HepG2 (cell line): ENCODE results near the gene MFAP4. TPM values are rescaled to one million over a fixed set of nuclear protein-coding genes. Genes with fewer than 3 reads are reported as not detected.

Experiments
- ATF1 ChIP-seq: IDR thresholded peaks from 2 replicates; pipeline ENCODE4 v1.6.1; 2016; ENCODE audit warnings: mild to moderate bottlenecking, control low read depth
- BORCS8-MEF2B ChIP-seq: sonication (generic); formaldehyde crosslinking; IDR thresholded peaks from 2 replicates; pipeline ENCODE4 v1.8.0; 2022; ENCODE audit warnings: mild to moderate bottlenecking, missing genetic modification reagents
- ERF ChIP-seq: IDR thresholded peaks from 2 replicates; pipeline ENCODE4 v1.6.1; 2018; ENCODE audit warnings: missing biosample characterization, missing genetic modification reagents
- FOXC1 ChIP-seq: sonication (generic); formaldehyde crosslinking; IDR thresholded peaks from 2 replicates; pipeline ENCODE4 v1.8.0; 2022; ENCODE audit warnings: mild to moderate bottlenecking, missing genetic modification reagents, borderline replicate concordance
- FOXM1 ChIP-seq: sonication (generic); formaldehyde crosslinking; IDR thresholded peaks from 2 replicates; pipeline ENCODE4 v1.5.0; 2020; ENCODE audit warnings: missing genetic modification reagents
- FOXP4 ChIP-seq: sonication (generic); formaldehyde crosslinking; IDR thresholded peaks from 2 replicates; pipeline ENCODE4 v1.4.0; 2020; ENCODE audit warnings: missing genetic modification reagents
- KDM2A ChIP-seq: sonication (generic); formaldehyde crosslinking; IDR thresholded peaks from 2 replicates; pipeline ENCODE4 v1.4.0; 2020; ENCODE audit warnings: low read depth, missing genetic modification reagents, borderline replicate concordance
- MBNL3 ChIP-seq: fragments of 250-450 bp; sonication (Bioruptor Pico); conservative IDR thresholded peaks from 2 replicates; pipeline ENCODE4 v1.8.0; 2022; ENCODE audit warnings: mild to moderate bottlenecking, inconsistent platforms
- MXD1 ChIP-seq: sonication (generic); formaldehyde crosslinking; IDR thresholded peaks from 2 replicates; pipeline ENCODE4 v1.4.0; 2020; ENCODE audit warnings: mild to moderate bottlenecking, missing genetic modification reagents
- NFATC3 ChIP-seq: sonication (generic); formaldehyde crosslinking; IDR thresholded peaks from 2 replicates; pipeline ENCODE4 v1.5.1; 2020; ENCODE audit warnings: mild to moderate bottlenecking, missing genetic modification reagents
- NR2F6 ChIP-seq, 2 experiments: IDR thresholded peaks; 2 replicates each; pipeline ENCODE4 v1.6.1; 2016; ENCODE audit warnings: antibody characterized with exemption in 1 of 2, mild to moderate bottlenecking in 1 of 2
- RARA ChIP-seq: IDR thresholded peaks from 2 replicates; pipeline ENCODE4 v1.6.1; 2016; ENCODE audit warnings: missing genetic modification reagents, missing compliant biosample characterization
- RORA ChIP-seq: sonication (generic); formaldehyde crosslinking; IDR thresholded peaks from 2 replicates; pipeline ENCODE4 v1.5.0; 2020; ENCODE audit warnings: mild to moderate bottlenecking, missing genetic modification reagents, moderate library complexity
- SIN3B ChIP-seq: fragments of 150-350 bp; IDR thresholded peaks from 2 replicates; pipeline ENCODE4 v1.6.1; 2014; ENCODE audit warnings: low read length
- SP140L ChIP-seq: sonication (generic); formaldehyde crosslinking; IDR thresholded peaks from 2 replicates; pipeline ENCODE4 v1.4.0; 2020; ENCODE audit warnings: missing genetic modification reagents, borderline replicate concordance
- TMF1 ChIP-seq: sonication (generic); formaldehyde crosslinking; IDR thresholded peaks from 2 replicates; pipeline ENCODE4 v1.8.1; 2022; ENCODE audit warnings: low read depth, missing genetic modification reagents
- ZNF136 ChIP-seq: sonication (generic); formaldehyde crosslinking; IDR thresholded peaks from 2 replicates; pipeline ENCODE4 v1.8.1; 2022; ENCODE audit warnings: low read depth, mild to moderate bottlenecking, moderate library complexity, missing genetic modification reagents
- ZNF292 ChIP-seq: sonication (generic); formaldehyde crosslinking; IDR thresholded peaks from 2 replicates; pipeline ENCODE4 v1.8.1; 2022; ENCODE audit warnings: mild to moderate bottlenecking, low read depth, missing genetic modification reagents, borderline replicate concordance
- ZNF605 ChIP-seq: sonication (generic); formaldehyde crosslinking; IDR thresholded peaks from 2 replicates; pipeline ENCODE4 v1.8.0; 2022; ENCODE audit warnings: mild to moderate bottlenecking, missing genetic modification reagents
- ZSCAN29 ChIP-seq: sonication (generic); formaldehyde crosslinking; conservative IDR thresholded peaks from 2 replicates; pipeline ENCODE4 v1.4.0; 2020; ENCODE audit warnings: mild to moderate bottlenecking, missing genetic modification reagents
- polyA plus RNA-seq, 8 experiments: library from polyadenylated mRNA; depleted of rRNA in 3 of 8; stranded (reverse) in 7 of 8; unstranded in 1 of 8; fragments of >200 nt; fragmentation: Illumina TruSeq in 4 of 8; extraction: Trizol in 4 of 8; gene quantifications; 2 replicates each; pipeline versions ENCODE4 v1.2.1 to v1.2.3, GENCODE V29; 2011 to 2016; ENCODE audit warnings: low read depth in 4 of 8, missing spikeins in 1 of 8, mixed read lengths in 1 of 8; ENCODE audit not compliant: insufficient read depth in 1 of 8
- total RNA-seq, 5 experiments: library from RNA; depleted of rRNA; stranded (reverse); fragments of >200 nt; fragmentation: Illumina TruSeq; extraction: Trizol; gene quantifications; 2 replicates each; pipeline ENCODE4 v1.2.3, GENCODE V29; 2016; ENCODE audit warnings: low read depth in 1 of 5
- TF ChIP-seq, protein P1 (sequence below): IDR thresholded peaks from 2 replicates; pipeline ENCODE4 v1.6.1; 2018; ENCODE audit warnings: missing genetic modification reagents, mild to moderate bottlenecking, missing compliant biosample characterization
- TF ChIP-seq, protein P2 (sequence below): sonication (generic); formaldehyde crosslinking; IDR thresholded peaks from 2 replicates; pipeline ENCODE4 v1.8.1; 2023; ENCODE audit warnings: mild to moderate bottlenecking, moderate library complexity, missing genetic modification reagents
- TF ChIP-seq, protein P3 (sequence below): sonication (generic); formaldehyde crosslinking; IDR thresholded peaks from 2 replicates; pipeline ENCODE4 v1.4.0; 2020; ENCODE audit warnings: mild to moderate bottlenecking, missing genetic modification reagents

Gene MFAP4
- total and polyA plus RNA-seq, 2 of the 13 experiments (the other 11 are each of a cell fraction or from before 2014, with no cell fraction given), result 0.08 TPM; not detected in 1

DNA sequence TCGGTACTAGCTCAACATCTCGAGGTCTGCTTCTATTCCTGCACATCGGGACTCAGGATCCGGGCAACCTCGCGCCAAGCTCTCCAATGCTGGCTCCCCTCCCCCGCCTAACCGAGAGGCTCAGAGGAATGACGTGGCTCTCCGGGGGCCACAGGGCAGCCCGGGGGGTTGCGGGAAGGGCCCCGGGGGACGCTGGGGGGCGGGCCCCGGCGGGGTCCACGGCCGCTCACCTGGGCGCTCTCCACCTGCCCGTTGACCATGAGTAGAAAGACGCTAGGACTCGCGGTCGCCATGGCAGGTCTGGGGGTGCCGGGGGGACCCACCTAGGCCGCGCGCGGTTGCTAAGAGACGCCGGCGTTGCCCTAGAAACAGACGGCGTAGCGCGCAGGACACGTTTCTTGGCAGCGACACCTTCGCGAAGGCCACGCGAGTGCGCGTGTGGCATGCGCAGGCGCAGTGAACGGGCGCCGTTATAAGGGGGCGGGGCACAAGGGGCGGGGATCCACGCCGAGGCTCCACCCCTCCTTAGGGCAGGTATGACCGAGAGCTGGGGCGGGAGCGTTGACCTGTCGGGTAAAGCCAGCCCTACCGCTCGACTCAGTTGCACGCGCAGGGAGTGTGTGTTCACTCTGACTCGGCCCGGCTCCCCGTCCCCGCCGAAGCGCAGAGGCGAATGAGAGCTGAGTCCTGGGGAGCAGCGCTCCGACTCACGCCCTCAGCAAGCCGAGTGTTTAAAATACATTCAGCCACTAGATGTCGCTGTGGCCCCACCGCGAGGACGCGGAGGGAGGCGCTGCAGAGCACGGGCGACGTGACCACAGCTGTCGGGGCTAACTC, 24.5 kb downstream of the MFAP4 start, which contains the start of gene B9D1 (continued):
- TF ChIP-seq FOXP4 (CRISPR knock-in tag) (peak; percentile 12; the same call in 1 of the 2 replicates), ZNF605 (no peak; the same call in none of the 2 replicates), ATF1 (CRISPR knock-in tag) (no peak), SP140L (no peak), RORA (CRISPR knock-in tag) (no peak), ZNF136 (CRISPR knock-in tag) (no peak), TMF1 (CRISPR knock-in tag) (no peak; the same call in 1 of the 2 replicates), BORCS8-MEF2B (CRISPR knock-in tag) (no peak; the same call in 1 of the 2 replicates), SIN3B (no peak), MXD1 (peak; percentile 42; the same call in 1 of the 2 replicates), NFATC3 (CRISPR knock-in tag) (no peak), ZNF292 (CRISPR knock-in tag) (peak; percentile 64; the same call in 1 of the 2 replicates), MBNL3 (CRISPR knock-in tag) (no peak), KDM2A (CRISPR knock-in tag) (peak; percentile 90), FOXM1 (CRISPR knock-in tag) (no peak), FOXC1 (peak; percentile 71; the same call in 1 of the 2 replicates), NR2F6 (IDR thresholded peaks at IDR 0.05) (no peak), NR2F6 (CRISPR knock-in tag; IDR thresholded peaks at IDR 0.05) (peak; percentile 30; the same call in 1 of the 2 replicates), ERF (peak; percentile 58; the same call in 1 of the 2 replicates), RARA (CRISPR knock-in tag) (0 out of 2 replicates have a peak, but pooled peaks have one; percentile 11), ZSCAN29 (CRISPR knock-in tag) (no peak)
- TF ChIP-seq, protein P1, sequence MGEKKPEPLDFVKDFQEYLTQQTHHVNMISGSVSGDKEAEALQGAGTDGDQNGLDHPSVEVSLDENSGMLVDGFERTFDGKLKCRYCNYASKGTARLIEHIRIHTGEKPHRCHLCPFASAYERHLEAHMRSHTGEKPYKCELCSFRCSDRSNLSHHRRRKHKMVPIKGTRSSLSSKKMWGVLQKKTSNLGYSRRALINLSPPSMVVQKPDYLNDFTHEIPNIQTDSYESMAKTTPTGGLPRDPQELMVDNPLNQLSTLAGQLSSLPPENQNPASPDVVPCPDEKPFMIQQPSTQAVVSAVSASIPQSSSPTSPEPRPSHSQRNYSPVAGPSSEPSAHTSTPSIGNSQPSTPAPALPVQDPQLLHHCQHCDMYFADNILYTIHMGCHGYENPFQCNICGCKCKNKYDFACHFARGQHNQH (CRISPR knock-in tag), result peak; percentile 56; the same call in 1 of the 2 replicates
- TF ChIP-seq, protein P2, sequence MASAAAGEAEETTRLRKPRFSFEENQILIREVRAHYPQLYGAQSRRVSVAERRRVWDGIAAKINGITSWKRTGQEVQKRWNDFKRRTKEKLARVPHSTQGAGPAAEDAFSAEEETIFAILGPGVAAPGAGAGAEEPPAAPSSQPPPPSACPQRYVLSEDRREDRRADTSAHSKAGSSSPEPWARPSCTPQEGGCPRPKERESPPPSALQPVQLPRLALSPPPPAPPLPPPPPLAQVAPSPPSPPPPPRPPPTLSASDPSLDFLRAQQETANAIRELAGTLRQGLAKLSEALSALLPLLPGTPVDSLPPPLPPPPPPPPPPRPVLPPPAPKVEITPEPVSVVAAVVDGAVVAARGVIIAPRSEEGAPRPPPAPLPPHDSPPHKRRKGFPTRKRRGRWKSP (CRISPR knock-in tag), result no peak; the same call in 1 of the 2 replicates
- TF ChIP-seq, protein P3, sequence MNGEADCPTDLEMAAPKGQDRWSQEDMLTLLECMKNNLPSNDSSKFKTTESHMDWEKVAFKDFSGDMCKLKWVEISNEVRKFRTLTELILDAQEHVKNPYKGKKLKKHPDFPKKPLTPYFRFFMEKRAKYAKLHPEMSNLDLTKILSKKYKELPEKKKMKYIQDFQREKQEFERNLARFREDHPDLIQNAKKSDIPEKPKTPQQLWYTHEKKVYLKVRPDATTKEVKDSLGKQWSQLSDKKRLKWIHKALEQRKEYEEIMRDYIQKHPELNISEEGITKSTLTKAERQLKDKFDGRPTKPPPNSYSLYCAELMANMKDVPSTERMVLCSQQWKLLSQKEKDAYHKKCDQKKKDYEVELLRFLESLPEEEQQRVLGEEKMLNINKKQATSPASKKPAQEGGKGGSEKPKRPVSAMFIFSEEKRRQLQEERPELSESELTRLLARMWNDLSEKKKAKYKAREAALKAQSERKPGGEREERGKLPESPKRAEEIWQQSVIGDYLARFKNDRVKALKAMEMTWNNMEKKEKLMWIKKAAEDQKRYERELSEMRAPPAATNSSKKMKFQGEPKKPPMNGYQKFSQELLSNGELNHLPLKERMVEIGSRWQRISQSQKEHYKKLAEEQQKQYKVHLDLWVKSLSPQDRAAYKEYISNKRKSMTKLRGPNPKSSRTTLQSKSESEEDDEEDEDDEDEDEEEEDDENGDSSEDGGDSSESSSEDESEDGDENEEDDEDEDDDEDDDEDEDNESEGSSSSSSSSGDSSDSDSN (CRISPR knock-in tag), result peak; percentile 80
